Panc1 (cell line): ENCODE data around the gene CPNE4. TPM values are rescaled to one million over a fixed set of nuclear protein-coding genes. Genes with fewer than 3 reads are reported as not detected.

Source experiments
- ATAC-seq: fragments of 200-7000 bp; cut with Tn5 transposase; 2 replicates; pipeline ENCODE4 v1.9.1; 2020; ENCODE audit warnings: mild to moderate bottlenecking, moderate library complexity
- BruUV-seq: library from RNA; stranded (reverse); fragments of 400-500 nt; replicated peaks from 2 replicates; lab custom pipeline; 2021; lab: Mats Ljungman, UMichigan
- CTCF ChIA-PET: fragments of 300-600 bp; sonication (Branson Sonifier 250); formaldehyde crosslinking; loops from one replicate; lab custom pipeline; 2022; ENCODE audit warnings: antibody characterized with exemption; lab: Charles Lee
- POLR2A ChIA-PET: fragments of 300-600 bp; sonication (Branson Sonifier 250); formaldehyde crosslinking; loops from one replicate; lab custom pipeline; 2022; ENCODE audit warnings: antibody characterized with exemption; lab: Charles Lee
- DNase-seq: peaks from one replicate; pipeline ENCODE4 v3.0.0-alpha.2; 2010; ENCODE audit warnings: low read depth, low spot score
- H3K27ac ChIP-seq: 2 replicates; pipeline ENCODE4 v1.5.1; 2011; ENCODE audit warnings: mild to moderate bottlenecking, low read length, inconsistent platforms
- H3K27me3 ChIP-seq: fragments of 200-500 bp; sonication (Bioruptor generic); 2 replicates; pipeline ENCODE4 v1.6.0; 2014; ENCODE audit warnings: low read length, inconsistent platforms; ENCODE audit not compliant: control insufficient read depth, insufficient read depth
- H3K36me3 ChIP-seq: fragments of 200-500 bp; sonication (Bioruptor generic); 2 replicates; pipeline ENCODE4 v1.5.1; 2014; ENCODE audit warnings: inconsistent platforms, mild to moderate bottlenecking, low read length, moderate library complexity; ENCODE audit not compliant: control insufficient read depth, insufficient read depth
- H3K4me1 ChIP-seq: 2 replicates; pipeline ENCODE4 v1.5.1; 2011; ENCODE audit warnings: inconsistent platforms, mild to moderate bottlenecking, low read length, moderate library complexity; ENCODE audit not compliant: control insufficient read depth, insufficient read depth
- H3K4me3 ChIP-seq, 2 experiments: 2 replicates each; pipeline ENCODE4 v1.5.1; 2011 to 2012; ENCODE audit warnings: low read depth in 2 of 2, low read length in 2 of 2, mild to moderate bottlenecking in 2 of 2, inconsistent platforms in 1 of 2, moderate library complexity in 1 of 2
- H3K9me3 ChIP-seq: fragments of 200-500 bp; sonication (Bioruptor generic); 2 replicates; pipeline ENCODE4 v1.5.1; 2014; ENCODE audit warnings: low read depth, mild to moderate bottlenecking, inconsistent platforms, low read length, moderate library complexity; ENCODE audit not compliant: control insufficient read depth, insufficient read depth
- CTCF ChIP-seq: fragments of 450-650 bp; IDR thresholded peaks from 2 replicates; pipeline ENCODE4 v1.5.1; 2017; ENCODE audit warnings: mild to moderate bottlenecking
- POLR2AphosphoS5 ChIP-seq: IDR thresholded peaks from 2 replicates; pipeline ENCODE4 v1.6.1; 2012; ENCODE audit warnings: mild to moderate bottlenecking, low read depth, low read length, moderate library complexity
- REST ChIP-seq, 2 experiments: IDR thresholded peaks; 2 replicates each; pipeline ENCODE4 v1.6.1; 2011 to 2012; ENCODE audit warnings: low read depth in 2 of 2, control low read depth in 1 of 2, low read length in 1 of 2, mild to moderate bottlenecking in 1 of 2, moderate library complexity in 1 of 2; ENCODE audit not compliant: insufficient read depth in 1 of 2
- SIN3A ChIP-seq: IDR thresholded peaks from 2 replicates; pipeline ENCODE4 v1.6.1; 2012; ENCODE audit warnings: low read depth, mild to moderate bottlenecking, low read length, moderate library complexity, borderline replicate concordance; ENCODE audit not compliant: insufficient read depth
- TCF7L2 ChIP-seq: IDR thresholded peaks from 2 replicates; pipeline ENCODE4 v1.6.1; 2011; ENCODE audit warnings: mild to moderate bottlenecking, low read depth, low read length, inconsistent platforms
- in situ Hi-C: cut with HindIII; loops from 2 replicates; pipeline ENCODE4 v1.10.0; 2016; ENCODE audit warnings: low sequenced_read_pairs, low pct_unique_long_range_greater_than_20kb
- intact Hi-C: fragments of 100-400 bp; cut with micrococcal nuclease; formaldehyde crosslinking; loops from one replicate; pipeline ENCODE4 v1.10.0; 2022; ENCODE audit not compliant: unreplicated experiment
- total RNA-seq: library from RNA; stranded (reverse); gene quantifications from one replicate; pipeline ENCODE4 v1.2.1, GENCODE V29; 2021; ENCODE audit not compliant: unreplicated experiment

The CPNE4 gene
- total RNA-seq, 1 experiment from 2014 or later, result not detected

DNA sequence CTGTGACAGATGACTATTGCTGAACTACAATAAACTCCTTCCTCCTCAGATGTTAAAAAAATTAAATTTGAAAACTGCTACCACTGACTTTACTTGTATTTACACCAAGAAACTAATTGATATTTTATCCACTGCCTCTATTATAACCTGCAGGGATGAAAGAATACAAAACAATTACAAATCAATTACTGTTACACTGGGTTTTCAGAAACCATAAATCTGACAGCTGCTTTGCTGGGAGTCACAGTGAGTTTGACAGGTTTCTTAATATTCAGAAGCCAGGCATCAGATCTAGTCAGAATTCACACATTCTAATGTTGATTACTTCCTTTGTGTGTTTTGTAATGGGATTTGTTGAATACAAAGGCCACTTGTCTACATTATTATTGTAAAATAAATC is 279.4 kb downstream of the CPNE4 start:
- Histone ChIP-seq H3K36me3 (no peaks in the 10 kb centered on the region), H3K4me3 (no peak overlapping the region), H3K27me3 (no peaks in the 10 kb centered on the region), H3K9me3 (no peaks in the 10 kb centered on the region), H3K27ac (no peak overlapping the region), H3K4me1 (no peaks in the 10 kb centered on the region)
- no TSS peak for BruUV-seq
- CTCF ChIA-PET, result no interaction called here
- no peak for ATAC-seq
- no peak for DNase-seq
- TF ChIP-seq SIN3A (no peak), REST (IDR thresholded peaks at IDR 0.05; ENCODE audit: insufficient read depth in 1 of 2, low read depth in 2 of 2, low read length in 1 of 2) (no peak), TCF7L2 (no peak), POLR2AphosphoS5 (no peak), CTCF (no peak)
- intact Hi-C loops (no loop called here), in situ Hi-C loops (no loop called here)
- POLR2A ChIA-PET, result interaction anchor here (0.6 kb wide), 1 partner anchor 285 kb away, joined by 4 read pairs; no protein-coding TSS in a partner anchor

GRCh38 chr3:131750256-131750655 is 284.6 kb downstream of the CPNE4 start:
- H3K4me1 ChIP-seq, result no peaks in the 10 kb centered on the region
- no peaks in the 10 kb centered on the region for H3K27me3 ChIP-seq
- BruUV-seq, result no TSS peak
- no peaks in the 10 kb centered on the region for H3K9me3 ChIP-seq
- TF ChIP-seq CTCF, result no peak
- no peak for TF ChIP-seq REST (IDR thresholded peaks at IDR 0.05; ENCODE audit: insufficient read depth in 1 of 2, low read depth in 2 of 2, low read length in 1 of 2)
- TF ChIP-seq POLR2AphosphoS5, result no peak
- no peak for TF ChIP-seq SIN3A
- TF ChIP-seq TCF7L2, result no peak
- H3K36me3 ChIP-seq, result no peaks in the 10 kb centered on the region
- intact Hi-C loops (no loop called here), in situ Hi-C loops (no loop called here)
- no peak for ATAC-seq
- H3K27ac ChIP-seq, result no peak overlapping the region
- CTCF ChIA-PET, result no interaction called here
- DNase-seq, result no peak
- POLR2A ChIA-PET, result no interaction called here
- no peak overlapping the region for H3K4me3 ChIP-seq
